Suppressor macrophage (primary cell): Measurements from ENCODE around the gene LMX1B.
A peak's percentile ranks its signal among the peaks of the same experiment; 100 is the strongest.

ENCODE experiments used
- DNase-seq, 4 experiments: peaks; one replicate each; pipeline ENCODE4 v3.0.0-alpha.2; 2020 to 2022

Gene LMX1B

GRCh38 chr9:126605792-126606482 lies 7.8 kb upstream of the LMX1B start:
- DNase-seq = no peak

GRCh38 chr9:126606483-126606870 lies 7.3 kb upstream of the LMX1B start:
- DNase-seq = no peak

- DNase-seq = no peak
Observed at GRCh38 chr9:126607086-126607485, 6.6 kb upstream of the LMX1B start.

GRCh38 chr9:126607731-126608130 lies 6.0 kb upstream of the LMX1B start:
- DNase-seq = no peak

- no peak for DNase-seq
Observed at GRCh38 chr9:126608551-126608950, 5.2 kb upstream of the LMX1B start.

- DNase-seq = no peak
Observed at GRCh38 chr9:126609191-126609590, 4.5 kb upstream of the LMX1B start.

GRCh38 chr9:126609711-126610388 lies 3.9 kb upstream of the LMX1B start:
- DNase-seq = no peak

GRCh38 chr9:126611193-126611591 lies 2.5 kb upstream of the LMX1B start:
- DNase-seq = no peak

GRCh38 chr9:126611592-126612325 lies 2.0 kb upstream of the LMX1B start:
- peak; percentile 74 to 91 (median 85) for DNase-seq

GRCh38 chr9:126612326-126612812 lies 1.4 kb upstream of the LMX1B start:
- no peak for DNase-seq

- peak in 2 of 4 experiments; percentile 33 to 49 for DNase-seq
Observed at GRCh38 chr9:126612813-126613641, 701 bp upstream of the LMX1B start.

GRCh38 chr9:126614088-126614454 lies 343 bp downstream of the LMX1B start:
- peak in 2 of 4 experiments; percentile 28 to 40 for DNase-seq

GRCh38 chr9:126614455-126615244 lies 922 bp downstream of the LMX1B start:
- no peak for DNase-seq

GRCh38 chr9:126615245-126615790 lies 1.6 kb downstream of the LMX1B start:
- DNase-seq = peak; percentile 22 to 58 (median 44)

GRCh38 chr9:126615791-126616447 lies 2.2 kb downstream of the LMX1B start:
- no peak for DNase-seq

- no peak for DNase-seq
Observed at GRCh38 chr9:126616521-126616976, 2.8 kb downstream of the LMX1B start.

- DNase-seq = no peak
Observed at GRCh38 chr9:126617003-126617822, 3.5 kb downstream of the LMX1B start.

GRCh38 chr9:126617823-126618165 lies 4.1 kb downstream of the LMX1B start:
- DNase-seq = no peak

- no peak for DNase-seq
Observed at GRCh38 chr9:126618190-126618584, 4.5 kb downstream of the LMX1B start.
